NCI-H2029 (cell line): ENCODE results near the gene PPP1R13B.
"Not testable (repeated sequence)": the region's sequence is repeated elsewhere in the genome, so short reads cannot be mapped to it uniquely, and the experiment has no call there.

Experiments
- DNase-seq: peaks from one replicate; lab custom pipeline; 2025; lab: John Stamatoyannopoulos, UW

PPP1R13B gene

GRCh38 chr14:103697603-103698379, 149.6 kb downstream of the PPP1R13B start:
- no peak for DNase-seq

GRCh38 chr14:103697206-103697602, 150.2 kb downstream of the PPP1R13B start:
- no peak for DNase-seq

GRCh38 chr14:103696466-103697071, 150.8 kb downstream of the PPP1R13B start:
- DNase-seq: no peak

- DNase-seq: no peak
These were observed 151.3 kb downstream of the PPP1R13B start for GRCh38 chr14:103696070-103696402.

GRCh38 chr14:103695296-103696069, 151.9 kb downstream of the PPP1R13B start:
- DNase-seq: no peak

GRCh38 chr14:103694572-103695026, 152.8 kb downstream of the PPP1R13B start:
- no peak for DNase-seq

DNA sequence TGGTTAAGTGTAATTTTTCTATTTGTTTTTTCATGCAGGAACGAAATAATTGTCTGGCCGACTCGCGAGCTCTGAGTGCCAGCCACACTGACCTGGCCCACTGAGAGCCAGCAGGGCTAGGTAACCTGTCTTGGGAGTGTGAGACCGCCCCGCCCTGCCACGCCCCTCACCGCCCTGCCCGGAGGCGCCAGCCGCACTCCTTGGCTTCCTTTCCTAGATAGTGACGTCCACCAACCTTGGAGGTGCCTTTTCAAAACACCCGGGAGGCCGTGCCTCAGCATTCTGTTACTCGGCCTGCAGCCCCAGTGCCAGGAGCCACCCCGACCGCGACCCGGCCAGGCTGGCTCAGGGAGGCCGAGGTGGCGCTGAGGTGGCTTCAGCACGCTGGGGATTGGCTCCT, 153.9 kb downstream of the PPP1R13B start:
- DNase-seq: no peak

DNA sequence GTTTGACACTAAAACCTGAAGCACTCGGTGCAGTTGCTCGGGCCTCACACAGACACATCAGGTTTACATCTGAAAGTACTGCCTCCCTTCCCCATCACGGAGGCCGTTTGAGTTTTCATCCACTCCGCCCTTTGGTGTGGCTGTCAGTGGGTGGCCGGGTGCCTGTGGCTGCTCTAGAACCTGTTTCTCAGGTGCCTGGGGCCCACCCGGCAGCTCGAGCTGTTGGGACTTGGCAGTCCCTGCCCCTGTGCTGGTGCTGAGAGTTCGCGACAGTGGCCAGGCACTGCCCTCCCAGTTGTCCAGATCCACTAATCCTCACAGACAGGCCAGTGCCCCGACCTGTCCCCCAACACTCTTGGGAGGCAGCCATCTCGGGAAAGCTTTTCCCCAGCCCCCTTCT, 154.5 kb downstream of the PPP1R13B start:
- DNase-seq: no peak

GRCh38 chr14:103692159-103692558, 155.2 kb downstream of the PPP1R13B start:
- no peak for DNase-seq

DNA sequence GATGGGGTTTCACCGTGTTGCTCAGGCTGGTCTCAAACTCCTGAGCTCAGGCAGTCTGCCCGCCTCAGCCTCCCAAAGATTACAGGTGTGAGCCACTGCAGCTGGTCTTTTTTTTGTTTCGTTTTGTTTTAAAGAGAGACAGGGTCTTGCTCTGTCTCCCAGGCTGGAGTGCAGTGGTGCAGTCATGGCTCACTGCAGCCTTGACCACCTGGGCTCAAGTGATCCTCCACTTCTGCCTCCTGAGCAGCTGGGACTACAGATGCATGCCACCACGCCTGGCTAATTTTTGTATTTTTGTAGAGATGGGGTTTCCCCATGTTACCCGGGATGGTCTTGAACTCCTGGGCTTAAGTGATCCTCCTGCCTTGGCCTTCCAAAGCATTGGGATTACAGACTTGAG, 155.7 kb downstream of the PPP1R13B start:
- DNase-seq: not testable (repeated sequence)

- no peak for DNase-seq
These were observed 157.0 kb downstream of the PPP1R13B start for GRCh38 chr14:103690332-103690731.

DNA sequence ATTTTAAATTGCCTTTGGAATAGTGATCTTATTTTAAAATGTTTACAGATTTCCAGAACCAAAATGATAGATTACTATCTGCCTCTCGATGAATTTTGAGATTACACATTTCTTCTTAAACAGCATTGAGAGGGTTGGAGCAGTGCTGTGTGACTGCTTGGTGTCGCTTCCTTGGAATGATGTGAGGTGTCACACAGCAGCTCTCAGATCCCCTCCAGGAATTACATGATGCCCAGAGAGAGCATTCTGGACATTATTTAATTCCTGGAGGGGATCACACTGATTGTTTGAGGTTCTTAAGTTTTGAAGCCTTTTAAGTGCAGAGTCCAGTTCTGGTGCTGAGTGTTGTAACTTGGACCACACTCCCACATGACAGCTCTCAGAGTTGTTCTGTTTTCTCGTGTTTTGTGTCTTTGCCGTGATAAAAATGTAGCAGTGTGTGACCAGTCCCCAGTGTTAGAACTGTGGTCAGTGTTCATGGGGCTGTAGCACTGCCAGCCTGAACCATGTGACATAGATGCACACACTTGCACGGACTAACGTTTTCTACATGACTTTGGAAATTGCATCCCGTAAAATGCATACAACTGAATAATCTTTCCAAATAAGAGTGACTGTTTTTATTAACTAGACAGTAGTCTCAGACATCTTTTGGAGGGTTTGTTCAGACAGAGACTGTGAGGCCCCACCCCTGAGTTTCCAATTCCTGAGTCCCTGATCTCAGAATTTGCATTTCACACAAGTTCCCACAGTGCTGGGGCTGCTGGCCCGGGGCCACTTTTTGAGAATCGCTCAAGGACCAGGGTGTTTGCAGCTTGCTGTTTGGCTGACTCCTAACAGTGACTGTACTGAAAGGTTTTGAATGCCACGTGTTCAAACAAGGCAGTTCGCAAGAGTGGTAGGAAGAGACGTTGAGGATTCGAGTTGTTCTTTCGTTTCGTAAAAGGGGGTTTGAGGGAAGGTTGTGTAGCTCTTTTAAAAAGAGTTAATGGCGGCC, 158.2 kb downstream of the PPP1R13B start:
- no peak for DNase-seq

DNA sequence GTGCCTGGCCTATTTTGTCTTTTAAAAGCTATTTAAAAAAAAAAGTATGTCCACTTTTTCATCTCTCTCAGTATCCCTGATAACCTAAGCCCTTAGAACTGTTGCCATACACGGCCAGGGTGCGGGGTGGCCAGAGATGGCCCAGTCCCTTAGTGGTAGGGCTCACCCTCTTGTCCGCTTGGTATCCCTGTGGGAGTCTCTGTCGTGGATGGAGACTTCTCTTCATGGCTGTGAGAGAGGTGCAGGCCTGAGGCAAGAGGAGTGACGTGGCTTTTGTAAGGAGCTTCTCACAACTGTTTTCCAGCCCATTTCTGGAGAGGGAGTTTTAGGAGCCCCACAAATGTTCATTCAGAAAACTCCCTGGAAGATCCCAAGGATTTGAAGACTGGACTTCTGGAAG, 158.9 kb downstream of the PPP1R13B start:
- DNase-seq: no peak

- DNase-seq: no peak
These were observed 159.7 kb downstream of the PPP1R13B start for GRCh38 chr14:103687712-103688111.

- DNase-seq: no peak
These were observed 160.4 kb downstream of the PPP1R13B start for GRCh38 chr14:103686831-103687485.

DNA sequence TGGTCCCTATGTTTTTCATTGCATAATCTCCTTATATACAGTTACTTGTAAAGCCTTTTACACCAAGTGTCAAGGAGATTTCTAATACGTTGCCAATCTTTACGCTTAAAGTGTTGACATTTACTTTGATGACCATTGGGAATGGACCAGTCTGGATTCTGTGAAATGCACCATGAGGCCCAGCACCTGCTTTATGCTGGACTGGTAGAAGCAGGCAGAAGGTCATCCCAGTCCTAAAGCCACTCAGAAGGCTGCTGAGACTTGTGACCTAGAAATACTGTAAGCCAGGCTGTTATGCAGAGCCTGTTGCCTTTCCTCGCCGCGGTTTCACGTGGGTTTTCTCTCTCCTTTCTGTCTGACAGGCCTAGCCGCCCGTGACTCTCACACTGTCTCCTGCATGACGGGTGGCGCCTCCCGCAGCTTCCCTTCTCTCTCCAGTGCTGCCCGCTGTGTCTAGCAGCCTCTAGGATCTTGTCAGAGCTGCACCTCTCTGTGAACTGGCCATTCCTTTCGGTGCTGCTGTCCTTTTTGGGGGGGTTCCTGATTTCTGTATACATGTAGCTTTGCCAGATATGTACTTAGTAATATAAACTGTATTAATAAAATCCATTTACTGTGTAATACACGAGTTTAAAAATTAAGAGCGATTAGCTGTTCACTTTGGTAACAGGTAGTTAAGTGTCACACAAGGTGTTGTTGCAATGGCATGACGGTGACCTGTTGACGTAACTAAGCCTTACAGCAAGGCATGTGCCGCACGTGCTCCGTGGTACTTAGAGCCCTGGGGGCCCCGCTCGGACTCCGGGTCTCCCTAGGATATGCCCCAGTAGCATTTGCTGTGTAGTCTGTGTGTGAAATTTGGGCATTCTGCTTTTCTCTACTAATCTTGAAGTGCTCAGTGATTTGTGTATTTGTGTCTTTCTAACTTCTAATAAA, 161.8 kb downstream of the PPP1R13B start:
- DNase-seq: no peak

DNA sequence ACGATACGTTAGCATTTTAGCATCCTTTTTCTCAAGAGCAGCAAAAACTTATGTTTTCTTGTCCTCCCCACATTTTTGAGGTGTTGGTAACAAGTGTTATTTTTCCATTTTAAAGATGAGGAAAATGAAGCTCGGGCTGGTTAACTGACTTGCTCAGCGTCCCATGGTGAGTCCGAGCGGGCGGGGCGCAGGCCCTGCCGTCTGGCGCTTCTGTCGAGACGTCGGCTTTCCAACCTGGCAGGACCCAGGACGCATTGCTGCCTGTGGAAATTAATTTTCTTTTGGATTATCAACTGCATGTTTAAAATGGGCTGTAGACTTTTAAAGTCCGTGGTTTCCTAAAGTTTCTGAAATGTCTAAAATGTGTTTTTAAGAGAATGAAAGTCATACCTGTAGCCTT, 162.5 kb downstream of the PPP1R13B start:
- no peak for DNase-seq

DNA sequence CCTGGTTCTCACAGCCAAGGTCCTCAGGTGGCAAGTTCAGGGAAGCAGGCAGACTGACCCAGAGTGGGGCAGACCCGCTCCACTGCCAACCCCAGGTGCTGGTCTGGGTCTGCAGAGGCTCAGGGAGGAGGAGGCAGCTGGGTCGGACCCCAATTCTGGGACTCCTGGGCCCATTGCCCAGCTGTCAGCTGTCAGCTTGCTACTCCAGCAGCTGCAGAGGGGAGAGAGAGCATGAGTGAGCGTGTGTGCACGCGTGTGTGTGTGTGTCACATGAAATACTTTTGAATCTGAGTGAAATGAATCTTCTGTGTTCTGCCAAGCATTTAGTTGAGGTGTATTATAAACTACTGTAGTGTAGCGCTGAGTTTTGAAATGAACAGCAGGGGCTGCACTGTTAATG, 162.9 kb downstream of the PPP1R13B start:
- DNase-seq: no peak
